Colonic mucosa (tissue), 4 donors: ENCODE data around the gene CMIP. TPM values are rescaled to one million over a fixed set of nuclear protein-coding genes. Genes with fewer than 3 reads are reported as not detected.
A peak's percentile ranks its signal among the peaks of the same experiment; 100 is the strongest.

Experiments
- DNase-seq: peaks from one replicate; pipeline ENCODE4 v3.0.0-alpha.2; 2020
- H3K27ac ChIP-seq: fragments of 200-600 bp; one replicate; pipeline ENCODE4 v1.8.0; 2021
- H3K27me3 ChIP-seq: fragments of 200-600 bp; one replicate; pipeline ENCODE4 v1.8.0; 2021
- H3K36me3 ChIP-seq: fragments of 200-600 bp; one replicate; pipeline ENCODE4 v1.8.0; 2021
- H3K4me1 ChIP-seq: fragments of 200-600 bp; one replicate; pipeline ENCODE4 v1.8.0; 2021; ENCODE audit warnings: mild to moderate bottlenecking
- H3K4me3 ChIP-seq: fragments of 200-600 bp; one replicate; pipeline ENCODE4 v1.8.0; 2021
- H3K9ac ChIP-seq, 2 donors: one replicate each; pipeline ENCODE4 v1.7.0; 2013; ENCODE audit warnings: control low read depth in 2 of 2, low read depth in 2 of 2, low read length in 2 of 2
- H3K9me3 ChIP-seq: fragments of 200-600 bp; one replicate; pipeline ENCODE4 v1.8.0; 2021
- intact Hi-C: fragments of 100-400 bp; cut with DNase I; formaldehyde crosslinking; loops from one replicate; pipeline ENCODE4 v1.14.1; 2022
- total RNA-seq, 2 donors: library from RNA; stranded (reverse); fragmentation: NEBNext Ultra II Directional in 1 of 2; extraction: Animal tissue kit (Norgen Biotek cat#: 25700) in 1 of 2; gene quantifications; one replicate each; pipeline ENCODE4 v1.2.1, GENCODE V29; 2021
- TF ChIP-seq, protein P1 (sequence below): fragments of 200-600 bp; IDR thresholded peaks from one replicate; pipeline ENCODE4 v1.8.0; 2022; ENCODE audit warnings: antibody characterized with exemption, mild to moderate bottlenecking
- donor health status: healthy.
- donor health status: DM: no; HTN: no; CAD: no.
- donor health status: DM: no; HTN: no; CAD: no.

CMIP gene
- total RNA-seq, 2 donors from 2014 or later = 83.4 to 107 TPM

DNA sequence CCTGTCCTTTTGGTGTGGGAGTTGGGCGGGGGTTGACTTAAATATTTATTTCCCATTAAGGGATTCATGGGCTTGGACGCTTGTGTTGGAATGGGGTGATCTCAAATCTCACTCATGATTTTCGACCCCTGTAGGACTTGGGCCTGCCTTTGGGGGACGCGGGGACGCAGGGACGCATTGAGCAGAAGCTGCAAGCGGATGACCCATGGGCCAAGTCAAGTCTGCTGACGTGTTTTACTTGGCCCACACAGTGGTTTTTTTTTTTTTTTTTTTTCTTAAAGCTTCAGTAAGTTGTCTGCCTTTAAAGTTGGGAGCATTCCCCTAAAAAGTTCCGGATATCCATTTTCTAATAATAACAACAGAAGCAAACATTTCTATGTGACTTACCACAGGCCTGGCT is 28.9 kb downstream of the CMIP start:
- no peaks in the 10 kb centered on the region for H3K9me3 ChIP-seq
- H3K4me3 ChIP-seq = no peak overlapping the region
- intact Hi-C loops = no loop called here
- H3K27me3 ChIP-seq = no peaks in the 10 kb centered on the region
- no peaks in the 10 kb centered on the region for H3K4me1 ChIP-seq
- no peaks in the 10 kb centered on the region for H3K36me3 ChIP-seq
- H3K27ac ChIP-seq = no peak overlapping the region
- no peak for DNase-seq
- no peak overlapping the region for H3K9ac ChIP-seq
- TF ChIP-seq, protein P1, sequence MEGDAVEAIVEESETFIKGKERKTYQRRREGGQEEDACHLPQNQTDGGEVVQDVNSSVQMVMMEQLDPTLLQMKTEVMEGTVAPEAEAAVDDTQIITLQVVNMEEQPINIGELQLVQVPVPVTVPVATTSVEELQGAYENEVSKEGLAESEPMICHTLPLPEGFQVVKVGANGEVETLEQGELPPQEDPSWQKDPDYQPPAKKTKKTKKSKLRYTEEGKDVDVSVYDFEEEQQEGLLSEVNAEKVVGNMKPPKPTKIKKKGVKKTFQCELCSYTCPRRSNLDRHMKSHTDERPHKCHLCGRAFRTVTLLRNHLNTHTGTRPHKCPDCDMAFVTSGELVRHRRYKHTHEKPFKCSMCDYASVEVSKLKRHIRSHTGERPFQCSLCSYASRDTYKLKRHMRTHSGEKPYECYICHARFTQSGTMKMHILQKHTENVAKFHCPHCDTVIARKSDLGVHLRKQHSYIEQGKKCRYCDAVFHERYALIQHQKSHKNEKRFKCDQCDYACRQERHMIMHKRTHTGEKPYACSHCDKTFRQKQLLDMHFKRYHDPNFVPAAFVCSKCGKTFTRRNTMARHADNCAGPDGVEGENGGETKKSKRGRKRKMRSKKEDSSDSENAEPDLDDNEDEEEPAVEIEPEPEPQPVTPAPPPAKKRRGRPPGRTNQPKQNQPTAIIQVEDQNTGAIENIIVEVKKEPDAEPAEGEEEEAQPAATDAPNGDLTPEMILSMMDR = no peak

DNA sequence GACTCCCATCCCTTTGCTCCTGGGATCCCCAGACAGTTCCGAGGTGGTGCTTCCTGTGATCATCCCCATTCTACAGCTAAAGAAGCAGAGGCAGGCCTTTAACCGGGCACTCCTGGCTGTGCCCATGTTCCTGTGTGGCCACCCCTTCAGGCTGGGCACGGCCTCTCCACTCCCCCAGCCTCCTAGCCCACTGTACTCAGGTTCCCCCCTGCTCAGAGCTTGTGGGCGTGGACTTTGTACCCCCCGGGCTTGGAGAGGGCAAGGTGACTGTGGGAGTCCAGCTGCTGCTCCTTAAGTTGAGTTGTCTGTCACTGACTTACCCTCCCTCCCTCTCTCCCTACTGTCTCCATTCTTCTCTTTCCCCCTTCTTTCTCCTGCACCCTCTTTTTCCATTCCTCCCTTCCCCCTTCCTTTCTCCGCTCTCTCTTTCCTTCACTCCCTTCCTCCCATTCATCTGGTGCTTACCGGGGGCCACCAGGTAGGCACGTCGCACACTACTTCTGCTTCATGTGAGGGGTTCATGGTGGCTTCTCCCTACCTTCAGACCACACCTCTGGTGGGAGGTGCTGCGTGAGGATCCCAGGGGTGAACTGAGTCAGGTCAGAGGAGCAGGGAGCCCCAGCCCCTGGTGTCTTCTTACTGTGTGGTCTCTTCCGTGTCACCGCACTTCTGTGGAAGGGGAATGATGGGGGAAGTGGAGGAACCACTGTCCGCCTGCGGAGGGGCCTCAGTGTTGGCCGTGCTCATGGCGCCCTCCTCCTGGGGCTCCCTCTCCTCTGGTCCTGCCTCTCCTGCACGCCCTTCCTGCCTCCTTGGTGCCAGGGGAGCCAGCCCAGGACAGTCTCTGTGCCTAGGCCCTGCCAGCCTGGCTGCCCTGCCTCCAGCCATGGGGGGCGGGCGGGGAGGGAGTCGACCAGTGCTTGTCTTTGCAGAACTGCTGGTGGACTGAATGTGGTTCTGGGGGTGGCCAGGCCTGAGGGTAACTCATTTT is 29.7 kb downstream of the CMIP start:
- Histone ChIP-seq H3K9ac (no peak overlapping the region), H3K27ac (peak overlapping the region; percentile 24), H3K4me1 (no peaks in the 10 kb centered on the region), H3K9me3 (no peaks in the 10 kb centered on the region), H3K4me3 (no peak overlapping the region), H3K27me3 (no peaks in the 10 kb centered on the region), H3K36me3 (no peaks in the 10 kb centered on the region)
- intact Hi-C loops = no loop called here
- no peak for DNase-seq
- TF ChIP-seq, protein P1 = no peak

DNA sequence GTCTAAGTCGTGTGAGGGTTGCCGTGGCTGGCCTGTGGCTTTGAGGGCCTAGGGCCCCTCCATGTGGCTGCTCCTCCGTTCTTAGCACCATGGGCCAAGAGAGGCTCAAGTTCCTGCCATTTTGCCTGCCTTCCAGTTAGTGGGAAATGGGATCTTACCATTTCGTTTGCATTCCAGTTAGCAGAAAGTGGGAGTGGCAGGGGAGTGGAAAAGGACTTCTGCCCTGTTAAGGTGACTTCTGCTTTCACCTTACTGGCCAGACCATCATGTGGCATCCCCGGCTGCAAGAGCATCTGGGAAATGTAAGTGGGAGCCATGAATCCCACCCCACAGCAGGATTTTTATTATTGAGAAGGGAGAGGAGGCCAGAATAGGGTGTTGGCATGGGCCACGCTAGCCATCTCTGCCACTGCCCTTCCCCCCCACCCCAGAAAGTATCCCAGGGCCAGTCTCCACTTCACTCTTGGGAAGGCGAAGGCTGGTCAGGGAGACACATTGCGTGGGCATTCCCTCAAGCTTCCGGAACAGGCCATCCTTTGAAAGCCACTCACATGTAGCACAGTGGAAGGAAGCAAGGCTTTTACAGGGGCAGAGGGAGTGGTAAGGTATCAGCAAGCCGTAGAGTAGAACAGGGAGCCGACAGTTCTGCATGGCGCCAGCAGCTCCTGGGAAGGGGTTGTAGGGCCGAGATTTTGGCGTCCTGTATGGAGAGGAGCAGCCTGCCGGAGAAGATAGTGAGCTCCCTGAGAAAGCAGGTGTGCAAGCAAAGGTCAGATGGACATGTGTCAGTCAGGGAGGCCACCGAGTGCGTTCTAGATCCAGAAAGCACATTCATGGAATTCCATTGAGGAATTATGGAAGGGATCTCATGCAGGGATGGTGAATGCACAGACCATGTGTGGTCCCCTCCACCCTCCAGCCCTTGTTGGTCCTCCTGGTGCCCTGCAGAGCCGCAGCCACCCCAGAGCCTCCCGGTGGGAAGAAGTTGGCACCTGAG is 33.4 kb downstream of the CMIP start:
- no peaks in the 10 kb centered on the region for H3K36me3 ChIP-seq
- no peaks in the 10 kb centered on the region for H3K9me3 ChIP-seq
- H3K9ac ChIP-seq = peak overlapping the region; percentile 48 to 61
- TF ChIP-seq, protein P1 = no peak
- no peaks in the 10 kb centered on the region for H3K27me3 ChIP-seq
- H3K4me3 ChIP-seq = no peak overlapping the region
- no peak for DNase-seq
- H3K4me1 ChIP-seq = no peaks in the 10 kb centered on the region
- H3K27ac ChIP-seq = peak overlapping the region; percentile 67
- intact Hi-C loops = no loop called here

DNA sequence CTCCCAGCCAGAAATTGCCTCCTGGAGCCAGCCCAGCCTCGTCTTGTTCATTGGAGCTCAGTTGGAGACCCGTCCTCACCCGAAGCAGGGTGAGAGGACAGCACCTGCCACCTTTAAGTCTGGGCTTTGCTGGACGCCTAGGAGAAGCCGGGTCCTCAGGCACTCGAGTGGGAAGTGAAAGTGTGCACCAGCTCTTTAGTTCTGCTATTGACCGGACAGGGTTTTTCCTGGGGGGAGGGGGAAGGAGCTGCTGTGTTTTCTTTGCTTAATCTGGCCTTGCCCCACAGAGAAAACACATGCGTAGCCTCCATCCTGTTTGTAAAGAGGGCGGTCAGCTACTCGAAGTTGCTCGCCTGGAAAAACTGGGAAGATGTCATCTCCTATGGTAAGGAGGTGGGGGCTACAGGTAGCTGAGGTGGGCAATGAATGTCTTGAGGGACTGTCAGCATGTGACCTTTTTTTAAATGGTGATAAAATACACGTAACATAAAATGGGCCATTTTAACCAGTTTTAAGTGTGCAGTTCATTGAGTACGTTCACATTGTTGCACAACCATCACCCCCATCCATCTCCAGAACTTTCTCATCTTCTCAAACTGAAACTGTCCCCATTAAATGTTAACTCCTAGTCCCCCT is 34.4 kb downstream of the CMIP start:
- TF ChIP-seq, protein P1 = no peak
- H3K4me3 ChIP-seq = no peak overlapping the region
- H3K4me1 ChIP-seq = no peaks in the 10 kb centered on the region
- H3K27me3 ChIP-seq = no peaks in the 10 kb centered on the region
- peak overlapping the region; percentile 67 for H3K27ac ChIP-seq
- H3K36me3 ChIP-seq = no peaks in the 10 kb centered on the region
- H3K9ac ChIP-seq = peak overlapping the region; percentile 48 to 61
- peak; percentile 71 for DNase-seq
- intact Hi-C loops = no loop called here
- no peaks in the 10 kb centered on the region for H3K9me3 ChIP-seq
